ENCODE data around the gene KIF21A.
"Not testable (repeated sequence)": the region's sequence is repeated elsewhere in the genome, so short reads cannot be mapped to it uniquely, and the experiment has no call there.

Gene KIF21A

DNA sequence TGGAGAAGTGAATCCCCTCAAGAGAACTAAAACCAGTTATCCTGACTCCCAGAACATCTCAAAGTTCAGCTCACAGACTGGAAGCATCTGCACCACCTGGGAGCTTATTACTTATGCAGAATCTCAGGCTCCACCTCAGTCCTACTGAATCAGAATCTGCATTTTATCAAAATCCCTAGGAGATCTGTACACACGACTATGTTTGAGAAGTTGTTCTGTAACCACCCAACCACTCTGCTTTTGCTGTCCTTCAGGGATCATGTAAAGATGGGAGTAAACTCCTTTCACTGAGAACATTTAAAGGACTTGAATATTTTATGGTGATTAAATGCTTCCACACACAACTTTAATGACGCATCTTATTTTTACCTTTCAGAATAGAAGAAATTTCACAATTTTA lies 98.0 kb downstream of the KIF21A start:
- DNase-seq (ENCODE audit: low read depth) = no peak

DNA sequence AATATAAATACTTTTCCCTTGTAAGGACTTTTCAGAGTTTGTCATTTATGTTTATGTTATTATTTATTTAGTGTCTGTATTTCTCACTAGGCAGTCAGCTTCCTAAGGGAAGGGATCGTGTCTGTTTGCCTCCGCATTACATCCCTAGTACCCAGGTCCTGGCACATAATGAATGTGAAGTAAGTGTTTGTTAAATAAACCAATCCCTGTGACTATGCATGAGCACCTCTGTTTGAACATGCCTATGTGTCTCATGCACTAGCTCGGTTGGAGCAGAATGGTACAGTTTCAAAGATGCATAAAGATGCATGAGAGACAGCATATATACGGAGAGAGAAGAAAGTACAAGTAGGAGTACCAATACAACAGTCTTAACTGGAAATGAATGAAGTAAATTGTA lies 99.3 kb downstream of the KIF21A start:
- DNase-seq (ENCODE audit: low read depth) = no peak

DNA sequence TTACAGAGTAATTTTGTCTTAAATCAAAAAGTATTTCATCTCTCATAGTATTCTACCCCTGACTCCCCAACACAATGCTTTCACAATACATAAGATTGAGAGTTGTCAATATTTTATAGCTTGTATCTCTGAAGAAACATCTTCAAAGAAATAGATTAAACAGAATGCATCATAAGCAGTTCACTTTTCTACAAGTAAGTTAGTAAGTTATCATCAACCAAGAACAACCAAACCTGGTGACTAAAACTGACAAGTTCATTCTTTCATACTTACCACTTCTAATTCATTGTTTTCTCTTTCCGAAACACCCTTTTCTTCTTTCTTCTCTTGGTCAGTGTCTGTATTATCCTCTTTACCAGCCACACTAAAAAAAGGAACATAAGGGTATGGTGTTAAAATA lies 101.2 kb downstream of the KIF21A start:
- DNase-seq (ENCODE audit: low read depth) = no peak

DNA sequence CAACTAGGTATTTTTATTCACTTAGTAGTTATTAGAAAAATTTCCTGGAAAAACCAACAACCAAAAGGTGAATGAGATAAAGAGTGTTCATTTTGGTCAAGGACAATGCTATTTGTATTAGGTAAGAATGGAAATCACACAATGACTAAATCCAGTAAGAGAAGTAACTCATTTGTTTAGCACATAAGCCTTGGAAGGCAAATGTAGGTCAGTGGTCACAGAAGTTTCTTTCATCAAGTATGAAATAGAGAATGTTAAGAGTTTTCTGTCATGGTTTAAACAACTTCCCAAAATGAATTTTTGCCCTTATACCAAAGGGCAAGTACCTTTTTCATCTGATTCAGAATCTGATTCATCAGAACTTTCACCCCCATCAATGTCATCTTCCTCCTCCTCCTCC lies 101.7 kb downstream of the KIF21A start:
- no peak for DNase-seq (ENCODE audit: low read depth)

DNA sequence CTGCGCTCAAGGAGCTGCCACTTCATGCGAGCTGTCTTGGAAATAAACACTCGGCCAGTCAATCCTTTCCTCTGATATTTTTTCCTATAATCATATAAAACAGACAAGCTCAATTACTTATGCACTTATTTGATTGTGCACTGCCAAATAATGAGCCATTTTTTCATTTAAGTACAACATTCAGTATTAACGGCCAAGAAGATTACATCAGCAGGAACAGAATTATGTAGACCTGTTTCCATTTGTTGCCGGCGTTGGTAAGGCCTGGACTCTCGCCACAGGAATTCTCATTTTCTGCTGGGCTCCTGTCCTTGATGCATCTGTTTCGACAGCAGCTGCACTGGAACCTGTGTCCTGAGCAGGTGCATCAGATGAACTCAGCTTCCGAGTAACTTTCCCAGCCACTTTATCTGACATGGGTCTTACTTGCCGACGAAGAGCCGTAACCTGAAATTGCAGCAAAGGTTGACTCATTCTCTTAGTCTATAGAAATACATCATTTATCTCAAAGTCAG lies 110.2 kb downstream of the KIF21A start:
- no peak for DNase-seq (ENCODE audit: low read depth)

DNA sequence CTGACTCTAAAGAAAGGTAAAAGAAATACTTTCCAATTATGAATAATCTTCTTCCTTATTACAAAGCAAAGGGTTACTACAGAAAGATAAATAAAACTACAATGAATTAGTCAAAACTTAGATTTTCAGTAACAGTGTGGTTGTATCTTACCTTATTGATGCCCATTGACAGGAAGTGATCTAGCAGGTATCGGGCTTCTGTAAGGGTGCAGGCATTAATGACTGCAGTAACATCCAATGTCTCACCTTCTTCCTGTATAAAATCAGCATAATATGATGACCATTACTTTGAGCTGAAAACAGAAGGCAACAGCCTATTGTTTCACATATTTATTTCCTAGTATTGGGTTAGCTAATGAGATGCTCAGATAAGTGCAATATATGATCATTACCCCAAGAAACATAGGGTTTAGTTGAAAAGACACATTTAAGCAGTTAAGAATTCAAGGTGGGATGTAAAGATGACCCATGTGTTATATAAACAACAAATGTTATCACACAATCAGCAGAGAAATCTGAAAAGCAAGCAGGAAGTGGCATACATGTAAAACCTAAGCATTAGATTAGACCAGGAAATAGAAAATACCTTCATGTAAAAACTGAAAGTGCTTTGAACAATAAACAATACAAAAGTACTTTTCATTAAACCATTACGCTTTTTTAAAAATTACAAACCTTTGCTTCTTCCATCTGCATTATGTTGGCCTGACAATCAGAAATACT lies 111.2 kb downstream of the KIF21A start:
- DNase-seq (ENCODE audit: low read depth) = no peak

DNA sequence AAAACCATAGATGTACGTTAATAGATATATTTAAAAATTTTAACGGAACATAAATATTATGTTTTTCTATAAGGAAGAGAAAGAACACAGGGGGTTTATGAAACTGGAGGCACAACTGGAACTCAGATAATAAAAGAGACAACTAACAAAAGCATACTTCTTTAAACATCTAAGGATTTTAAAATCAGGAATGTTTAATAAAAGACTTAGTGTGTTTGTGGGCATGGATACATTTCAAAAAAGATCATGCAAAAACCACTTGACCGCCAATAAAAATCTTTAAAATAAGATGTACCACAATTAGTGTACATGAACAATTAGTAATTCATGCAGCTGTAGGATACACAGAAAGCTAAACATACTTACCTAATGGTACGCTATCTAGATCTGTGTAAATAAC lies 113.0 kb downstream of the KIF21A start:
- no peak for DNase-seq (ENCODE audit: low read depth)

DNA sequence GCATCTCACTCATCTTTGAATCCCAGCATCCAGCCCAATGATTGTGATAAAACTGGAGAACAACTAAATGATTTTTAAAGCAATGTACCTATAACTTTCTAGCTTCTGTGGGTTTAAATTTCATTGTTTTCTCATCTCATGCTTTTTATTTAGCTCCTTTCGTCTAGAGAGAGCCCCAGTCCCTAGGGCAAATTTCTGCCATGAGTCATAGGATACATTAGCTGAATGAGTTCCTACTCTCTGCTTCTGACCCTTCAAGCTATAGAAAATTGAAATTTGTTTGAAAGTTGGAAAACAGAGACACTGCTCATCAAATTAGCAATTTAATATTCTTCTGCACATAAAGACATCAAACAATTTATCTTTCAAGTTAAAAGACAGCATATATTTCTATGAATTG lies 113.9 kb downstream of the KIF21A start:
- no peak for DNase-seq (ENCODE audit: low read depth)

DNA sequence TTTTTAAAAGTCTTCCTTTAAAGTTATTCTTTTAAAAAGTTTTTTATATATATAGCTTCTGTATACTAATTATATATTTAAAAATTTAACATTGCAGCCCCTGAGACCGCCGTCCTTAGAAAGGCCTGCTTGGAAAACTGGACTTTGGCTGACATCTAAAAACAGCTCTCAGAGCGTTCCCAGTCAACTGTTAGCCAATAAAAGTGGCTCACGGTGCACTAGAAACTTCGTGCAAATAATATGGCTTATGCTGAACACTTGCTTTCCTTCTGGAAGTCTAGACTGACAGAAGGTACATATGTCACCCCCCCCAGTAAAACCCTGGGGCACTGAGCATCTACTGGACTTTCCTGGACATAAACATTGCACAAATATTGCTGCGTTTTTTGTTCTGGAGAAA lies 115.0 kb downstream of the KIF21A start:
- no peak for DNase-seq (ENCODE audit: low read depth)

DNA sequence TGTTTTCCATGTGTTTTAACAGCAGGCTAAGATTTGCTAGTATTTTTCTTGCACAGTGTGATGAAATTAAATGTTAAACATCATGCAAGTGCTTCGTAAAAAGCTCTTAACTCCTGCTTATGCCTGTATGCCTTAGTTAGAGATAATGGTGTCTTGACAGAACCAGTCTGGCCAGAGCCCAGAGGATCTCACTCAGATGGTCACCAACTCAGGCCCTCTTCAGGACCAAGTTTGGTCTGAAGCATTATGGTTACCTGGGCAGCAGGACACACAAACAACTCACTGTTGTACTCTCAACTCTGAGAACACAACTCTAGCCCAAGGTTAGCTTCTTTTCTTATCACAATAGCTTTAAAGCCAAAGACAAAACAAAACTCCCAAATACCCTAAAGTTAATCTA lies 115.4 kb downstream of the KIF21A start:
- no peak for DNase-seq (ENCODE audit: low read depth)

DNA sequence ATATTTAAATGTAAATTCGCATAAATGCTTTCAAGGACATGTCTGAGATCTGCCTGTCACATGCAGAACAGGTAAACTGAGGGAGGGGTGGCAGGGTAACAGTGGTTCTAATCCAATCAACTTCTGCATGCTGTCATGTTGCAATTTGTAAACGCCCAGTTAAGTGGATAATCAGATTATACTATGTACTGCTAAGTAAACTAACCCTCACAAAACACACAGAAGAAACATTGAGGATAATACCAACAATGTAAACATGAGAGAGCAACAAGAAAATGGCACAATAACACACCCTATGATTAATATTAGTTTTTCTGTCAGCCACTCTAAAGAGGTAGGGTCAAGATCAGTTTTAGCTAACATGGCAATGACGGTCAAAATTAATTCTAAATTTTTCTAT lies 123.7 kb downstream of the KIF21A start:
- no peak for DNase-seq (ENCODE audit: low read depth)

DNA sequence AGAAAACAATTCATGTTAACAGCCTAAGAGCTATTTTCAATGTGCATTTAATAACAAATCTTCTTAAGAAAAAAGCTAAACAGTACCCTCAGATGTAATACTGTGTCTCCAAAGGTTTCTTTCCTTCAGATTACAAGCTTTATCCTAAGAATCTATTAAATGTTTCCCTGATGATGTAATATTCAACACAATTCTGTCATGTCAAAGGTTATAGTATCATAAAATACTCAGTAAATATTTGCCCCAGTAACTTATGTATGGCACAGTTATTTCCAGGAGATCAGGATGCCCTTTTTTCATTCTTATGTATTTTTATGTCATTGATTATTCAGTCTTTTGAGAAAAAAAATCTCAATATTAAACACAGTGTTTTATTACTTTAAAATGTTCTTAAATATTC lies 128.4 kb downstream of the KIF21A start:
- DNase-seq (ENCODE audit: low read depth) = no peak

DNA sequence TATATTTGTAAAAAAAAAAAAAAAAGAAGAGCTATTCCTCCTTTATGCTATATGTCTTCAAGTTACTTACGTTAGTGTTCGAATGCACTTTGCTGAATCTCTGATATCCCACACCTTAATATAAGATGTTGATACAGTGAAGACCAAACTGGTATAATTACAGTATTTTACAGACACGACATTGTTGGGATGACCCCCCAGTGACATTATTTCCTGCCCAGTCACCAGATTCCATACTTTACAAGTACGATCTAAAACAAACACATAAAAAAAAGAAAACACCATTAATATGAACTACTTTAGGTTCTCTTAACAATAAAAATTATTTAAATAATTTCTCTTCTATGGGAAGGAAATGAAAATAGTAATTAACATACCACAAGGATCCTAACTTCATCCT lies 133.4 kb downstream of the KIF21A start:
- no peak for DNase-seq (ENCODE audit: low read depth)

DNA sequence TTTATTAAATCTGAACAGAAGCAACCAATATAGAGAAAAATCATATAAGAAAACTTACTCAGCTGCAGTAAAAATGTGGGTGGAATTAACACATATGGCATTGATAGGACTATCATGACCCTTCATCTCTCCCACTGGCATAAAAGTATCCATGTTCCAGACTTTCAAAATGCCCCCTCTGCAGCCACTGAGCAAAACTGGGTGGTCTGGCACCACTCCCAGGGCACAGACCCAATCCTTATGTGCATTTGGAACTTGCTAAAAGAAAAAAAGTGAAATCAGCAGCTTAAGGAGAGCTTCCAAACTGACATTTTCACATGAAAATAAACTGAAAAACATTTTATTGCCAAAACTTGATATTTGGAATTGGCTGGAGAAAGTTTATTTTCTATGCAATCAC lies 141.5 kb downstream of the KIF21A start:
- DNase-seq (ENCODE audit: low read depth) = no peak

DNA sequence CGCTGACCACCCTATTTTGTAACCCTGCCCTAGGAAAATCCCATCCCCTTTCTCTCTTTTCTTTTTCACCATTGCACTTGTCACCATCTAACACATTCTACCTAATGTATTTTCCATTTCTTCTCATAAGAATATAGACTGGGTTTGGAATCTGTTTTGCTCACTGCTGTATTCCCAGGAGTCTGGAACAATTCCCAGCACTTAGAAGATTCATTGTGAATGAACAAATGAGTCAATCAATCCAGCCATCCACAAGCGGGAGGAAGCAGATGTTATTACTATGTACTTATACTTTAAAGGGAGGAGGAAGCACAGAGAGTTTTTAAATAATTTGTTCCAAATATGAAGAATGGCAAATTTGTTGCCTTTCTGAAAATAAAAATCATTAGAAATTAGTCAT lies 142.1 kb downstream of the KIF21A start:
- no peak for DNase-seq (ENCODE audit: low read depth)

DNA sequence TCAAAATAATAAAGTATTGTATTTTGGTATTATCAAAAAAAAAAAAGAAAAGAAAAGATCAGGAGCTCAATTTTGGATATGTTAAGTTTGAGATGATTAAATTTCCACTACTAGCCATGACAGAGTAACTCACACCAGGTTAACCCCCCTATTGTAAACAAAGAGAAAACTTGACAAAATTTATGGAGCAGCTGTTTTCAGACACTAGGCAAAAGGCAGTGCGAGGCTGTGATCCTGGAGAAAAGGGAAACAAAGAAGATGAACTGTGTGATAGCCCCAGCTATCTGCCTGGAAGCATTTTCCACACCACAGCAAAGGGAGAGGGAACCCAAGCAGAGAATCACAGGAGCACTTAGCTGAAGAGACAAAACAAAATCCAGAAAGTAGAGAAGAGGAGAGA lies 145.0 kb downstream of the KIF21A start:
- no peak for DNase-seq (ENCODE audit: low read depth)

DNA sequence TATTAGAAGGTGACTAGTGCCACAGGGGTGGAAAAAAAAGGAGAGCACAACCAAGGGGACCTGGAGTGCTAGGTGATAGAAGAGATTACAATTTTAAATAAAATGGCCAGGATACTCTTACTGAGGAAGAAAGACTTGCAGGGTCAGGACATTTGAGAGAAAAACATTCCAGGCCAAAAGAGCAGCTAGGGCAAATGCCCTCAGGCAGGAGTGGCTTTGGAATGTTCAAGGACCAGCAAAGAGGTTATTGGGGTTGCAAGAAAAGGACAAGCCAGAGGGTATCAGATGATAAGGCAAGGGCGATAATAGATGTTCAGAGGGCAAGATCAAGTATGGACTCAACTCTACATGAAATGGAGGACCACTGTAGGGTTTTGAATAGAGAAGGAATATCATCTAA lies 146.4 kb downstream of the KIF21A start:
- DNase-seq (ENCODE audit: low read depth) = no peak

DNA sequence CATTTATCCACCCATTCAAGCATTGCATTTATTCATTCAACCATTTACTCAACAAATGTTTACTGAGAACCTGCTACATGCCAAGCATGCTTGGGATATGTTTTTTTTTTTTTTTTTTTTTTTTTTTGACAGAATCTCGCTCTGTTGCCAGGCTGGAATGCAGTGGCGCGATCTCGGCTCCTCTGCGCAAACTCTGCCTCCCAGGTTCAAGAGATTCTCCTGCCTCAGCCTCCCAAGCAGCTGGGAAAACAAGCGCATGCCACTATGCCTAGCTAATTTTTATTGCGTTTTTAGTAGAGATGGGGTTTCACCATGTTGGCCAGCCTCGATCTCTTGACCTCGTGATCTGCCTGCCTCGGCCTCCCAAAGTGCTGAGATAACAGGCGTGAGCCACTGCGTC lies 147.3 kb downstream of the KIF21A start:
- DNase-seq (ENCODE audit: low read depth) = not testable (repeated sequence)

DNA sequence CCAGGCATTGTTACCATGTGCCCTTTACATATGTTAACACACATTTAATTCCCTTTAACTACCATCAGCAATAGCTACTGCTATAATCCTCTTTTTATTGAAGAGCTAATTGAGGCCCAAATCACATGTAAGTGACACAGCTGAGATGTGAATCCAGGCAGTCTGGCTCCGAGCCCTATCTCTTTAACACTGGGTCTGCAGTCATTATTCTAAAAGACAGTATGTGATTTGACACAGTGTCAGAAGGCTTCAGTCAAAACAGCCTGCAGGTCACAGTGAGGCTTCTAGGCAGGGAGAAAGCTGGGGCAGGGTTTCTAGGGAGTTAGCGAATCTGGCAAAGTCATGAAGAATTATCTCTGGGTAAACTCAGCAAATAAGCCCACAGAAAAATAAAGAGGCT lies 148.2 kb downstream of the KIF21A start:
- no peak for DNase-seq (ENCODE audit: low read depth)

DNA sequence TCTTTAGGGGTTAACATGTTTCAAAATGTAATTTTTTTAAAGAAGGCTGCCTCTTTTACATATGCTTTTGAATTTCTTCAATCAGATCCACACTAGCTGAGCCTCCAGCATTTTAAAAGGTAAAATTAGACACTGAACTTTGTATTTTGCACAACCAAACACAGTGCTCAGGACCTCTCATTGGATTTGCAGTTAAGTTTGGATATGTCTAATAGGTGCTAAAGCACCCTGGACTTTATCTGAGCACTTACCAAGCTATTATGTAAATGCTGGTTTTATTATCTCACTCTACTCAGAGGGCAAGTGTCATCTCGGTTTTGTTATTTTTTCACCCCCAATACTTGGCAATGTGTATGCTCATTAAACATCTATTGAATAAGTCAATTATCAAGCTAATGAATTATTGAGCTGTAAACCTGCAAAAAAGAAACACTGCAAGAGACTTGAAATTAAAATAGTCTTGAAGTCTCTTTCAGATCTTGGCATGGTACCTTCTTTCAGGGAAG lies 150.7 kb downstream of the KIF21A start:
- no peak for DNase-seq (ENCODE audit: low read depth)

DNA sequence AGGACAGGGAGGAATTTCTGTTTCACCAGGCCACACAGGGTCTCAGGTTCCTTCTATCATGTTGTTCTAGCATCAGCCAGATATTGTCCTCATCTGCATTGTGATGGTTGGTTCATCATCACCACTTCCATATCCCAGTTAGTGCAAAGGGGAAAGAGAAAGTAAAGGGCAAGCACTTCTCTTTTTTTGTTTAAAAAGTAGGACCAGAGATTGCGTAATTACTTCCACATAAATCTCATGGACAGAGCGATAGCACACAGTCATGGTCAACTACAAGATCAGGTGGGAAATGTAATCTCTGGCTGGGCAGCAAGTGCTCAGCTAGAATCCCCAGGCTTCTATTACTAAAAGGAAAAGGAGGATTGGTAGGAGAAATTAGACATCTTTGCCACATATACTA lies 155.1 kb downstream of the KIF21A start:
- no peak for DNase-seq (ENCODE audit: low read depth)

DNA sequence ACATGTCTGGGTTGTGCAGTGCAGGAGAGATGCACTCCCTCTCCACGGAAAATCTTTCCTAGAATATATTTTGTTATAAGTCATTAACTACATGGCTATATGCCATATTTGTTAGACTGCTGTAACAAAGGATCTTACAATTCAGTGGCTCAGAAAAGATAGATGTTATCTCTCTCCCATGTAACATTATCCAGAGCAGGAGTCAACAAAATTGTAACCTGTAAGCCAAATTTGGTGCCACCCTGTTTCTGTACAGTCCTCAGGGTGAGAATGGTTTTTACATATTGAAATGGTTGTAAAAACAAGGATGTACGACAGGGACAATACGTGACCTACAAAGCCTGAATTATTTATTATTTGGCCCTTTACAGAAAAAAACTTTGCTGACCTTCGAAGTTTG lies 155.5 kb downstream of the KIF21A start:
- no peak for DNase-seq (ENCODE audit: low read depth)

DNA sequence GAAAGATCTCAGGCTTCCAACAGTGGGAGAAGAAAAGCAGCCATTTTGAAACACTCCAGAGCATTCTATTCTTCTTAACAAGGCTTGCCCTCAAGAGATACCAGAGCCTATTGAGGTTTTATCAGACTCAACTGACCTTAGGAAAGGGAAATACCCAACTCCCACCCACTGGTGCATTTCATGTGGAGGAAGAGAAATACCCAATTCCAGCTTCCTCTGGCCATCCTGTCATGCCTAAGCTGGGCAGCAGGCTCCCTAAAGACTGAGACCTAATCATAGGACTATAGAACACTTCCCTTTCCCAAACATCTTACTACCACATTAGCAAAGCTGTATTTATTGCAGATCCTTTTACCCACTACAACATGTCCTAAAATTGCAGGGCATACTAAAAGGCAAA lies 164.5 kb downstream of the KIF21A start:
- no peak for DNase-seq (ENCODE audit: low read depth)

DNA sequence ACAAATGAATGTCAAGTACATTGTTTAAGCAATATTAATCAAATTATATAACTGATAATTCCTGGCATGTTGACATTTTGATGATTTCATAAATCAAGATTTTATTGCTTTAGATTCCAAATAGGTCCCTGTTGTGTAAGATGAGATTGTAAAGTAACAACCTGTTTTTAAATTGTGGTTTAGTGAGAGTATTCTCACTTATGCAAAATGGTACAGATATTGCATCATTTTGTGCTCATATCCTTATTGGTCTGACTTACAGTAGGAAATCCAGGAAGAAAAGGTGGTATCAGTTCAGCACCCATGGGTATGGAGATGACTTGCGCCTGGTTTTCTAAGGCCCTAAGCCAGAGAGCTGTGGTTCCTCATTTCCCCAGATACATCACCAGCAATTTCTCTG lies 165.5 kb downstream of the KIF21A start:
- DNase-seq (ENCODE audit: low read depth) = no peak
